Measurements from ENCODE around the gene TNNI3.
"Not testable (repeated sequence)": the region's sequence is repeated elsewhere in the genome, so short reads cannot be mapped to it uniquely, and the experiment has no call there.

The TNNI3 gene

GRCh38 chr19:55112777-55113569 is 44.6 kb downstream of the TNNI3 start:
- DNase-seq (ENCODE audit: low read depth): no peak

- DNase-seq (ENCODE audit: low read depth): no peak
These were observed 45.2 kb downstream of the TNNI3 start for GRCh38 chr19:55112246-55112776.

- no peak for DNase-seq (ENCODE audit: low read depth)
These were observed 46.2 kb downstream of the TNNI3 start for GRCh38 chr19:55111238-55111831.

GRCh38 chr19:55109527-55110291 is 47.8 kb downstream of the TNNI3 start:
- DNase-seq (ENCODE audit: low read depth): no peak

GRCh38 chr19:55107252-55107651 is 50.3 kb downstream of the TNNI3 start:
- DNase-seq (ENCODE audit: low read depth): not testable (repeated sequence)

GRCh38 chr19:55106591-55106990 is 50.9 kb downstream of the TNNI3 start:
- DNase-seq (ENCODE audit: low read depth): no peak

- DNase-seq (ENCODE audit: low read depth): no peak
These were observed 52.3 kb downstream of the TNNI3 start for GRCh38 chr19:55105237-55105636.

GRCh38 chr19:55103190-55103589 is 54.3 kb downstream of the TNNI3 start:
- DNase-seq (ENCODE audit: low read depth): no peak

Data from activated T-helper 9 cell treated with anti-CD3 and anti-CD28 coated beads, Interleukin-2, amount 50 U/mL, for 16 hours (primary cell).